HepG2 (cell line): Measurements from ENCODE around the gene FAM83F. TPM values are rescaled to one million over a fixed set of nuclear protein-coding genes. Genes with fewer than 3 reads are reported as not detected.

ENCODE experiments used
- ARID5B ChIP-seq: IDR thresholded peaks from 2 replicates; pipeline ENCODE4 v1.4.0; 2020; ENCODE audit warnings: mild to moderate bottlenecking, missing genetic modification reagents
- DRAP1 ChIP-seq: IDR thresholded peaks from 2 replicates; pipeline ENCODE4 v1.6.1; 2016; ENCODE audit warnings: missing genetic modification reagents, missing compliant biosample characterization
- FOXO1 ChIP-seq: sonication (generic); formaldehyde crosslinking; IDR thresholded peaks from 2 replicates; pipeline ENCODE4 v1.4.0; 2020; ENCODE audit warnings: missing genetic modification reagents
- FOXP4 ChIP-seq: sonication (generic); formaldehyde crosslinking; IDR thresholded peaks from 2 replicates; pipeline ENCODE4 v1.4.0; 2020; ENCODE audit warnings: missing genetic modification reagents
- GRHL1 ChIP-seq: sonication (generic); formaldehyde crosslinking; conservative IDR thresholded peaks from 2 replicates; pipeline ENCODE4 v1.8.0; 2022; ENCODE audit warnings: missing genetic modification reagents
- NFKBIZ ChIP-seq: IDR thresholded peaks from 2 replicates; pipeline ENCODE4 v1.6.1; 2018; ENCODE audit warnings: missing genetic modification reagents, missing compliant biosample characterization
- PHB2 ChIP-seq: fragments of 450-650 bp; IDR thresholded peaks from 2 replicates; pipeline ENCODE4 v1.6.1; 2018; ENCODE audit not compliant: partially characterized antibody
- TFE3 ChIP-seq: IDR thresholded peaks from 2 replicates; pipeline ENCODE4 v1.6.1; 2016
- ZBTB20 ChIP-seq: sonication (generic); formaldehyde crosslinking; IDR thresholded peaks from 2 replicates; pipeline ENCODE4 v1.8.1; 2023; ENCODE audit warnings: missing genetic modification reagents, low read depth, mild to moderate bottlenecking, borderline replicate concordance
- ZNF260 ChIP-seq: sonication (generic); formaldehyde crosslinking; IDR thresholded peaks from 2 replicates; pipeline ENCODE4 v1.4.0; 2020; ENCODE audit warnings: missing genetic modification reagents, low read depth, mild to moderate bottlenecking, borderline replicate concordance
- polyA plus RNA-seq, 8 experiments: library from polyadenylated mRNA; depleted of rRNA in 3 of 8; stranded (reverse) in 7 of 8; unstranded in 1 of 8; fragments of >200 nt; fragmentation: Illumina TruSeq in 4 of 8; extraction: Trizol in 4 of 8; gene quantifications; 2 replicates each; pipeline versions ENCODE4 v1.2.1 to v1.2.3, GENCODE V29; 2011 to 2016; ENCODE audit warnings: low read depth in 4 of 8, missing spikeins in 1 of 8, mixed read lengths in 1 of 8; ENCODE audit not compliant: insufficient read depth in 1 of 8
- total RNA-seq, 5 experiments: library from RNA; depleted of rRNA; stranded (reverse); fragments of >200 nt; fragmentation: Illumina TruSeq; extraction: Trizol; gene quantifications; 2 replicates each; pipeline ENCODE4 v1.2.3, GENCODE V29; 2016; ENCODE audit warnings: low read depth in 1 of 5

FAM83F gene
- total and polyA plus RNA-seq, 2 of the 13 experiments (the other 11 are each of a cell fraction or from before 2014, with no cell fraction given), result not detected

- TF ChIP-seq TFE3 (no peak), NFKBIZ (CRISPR knock-in tag) (no peak), FOXP4 (CRISPR knock-in tag) (no peak), ARID5B (CRISPR knock-in tag) (no peak), DRAP1 (no peak), GRHL1 (CRISPR knock-in tag) (no peak), ZNF260 (no peak), PHB2 (no peak), ZBTB20 (no peak), FOXO1 (CRISPR knock-in tag) (no peak)
- TF ChIP-seq, all 625 proteins: peak for 0
Observed at GRCh38 chr22:40065981-40066380, 71.2 kb downstream of the FAM83F start (continued).
